ENCODE results near the gene TAC3.
A peak's percentile ranks its signal among the peaks of the same experiment; 100 is the strongest.
"Not testable (repeated sequence)": the region's sequence is repeated elsewhere in the genome, so short reads cannot be mapped to it uniquely, and the experiment has no call there.

Gene TAC3

DNA sequence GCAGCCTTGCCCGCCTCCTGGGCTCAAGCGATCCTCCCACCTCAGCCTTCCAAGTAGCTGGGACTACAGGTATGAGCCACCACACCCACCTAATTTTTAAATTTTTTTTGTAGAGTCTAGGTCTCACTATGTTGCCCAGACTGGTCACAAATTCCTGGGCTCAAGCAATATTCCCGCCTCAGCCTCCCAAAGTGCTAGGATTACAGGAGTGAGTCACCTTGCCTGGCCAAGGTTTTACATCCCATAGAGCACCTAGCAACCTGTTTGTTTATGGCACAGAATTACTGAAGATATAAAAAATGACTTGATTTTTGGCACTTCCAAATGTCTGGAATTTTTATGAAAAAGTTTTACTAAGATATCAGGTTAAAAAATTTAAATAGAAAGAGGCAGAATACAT, 17.1 kb upstream of the TAC3 start:
- no peak for DNase-seq (ENCODE audit: low spot score)

DNA sequence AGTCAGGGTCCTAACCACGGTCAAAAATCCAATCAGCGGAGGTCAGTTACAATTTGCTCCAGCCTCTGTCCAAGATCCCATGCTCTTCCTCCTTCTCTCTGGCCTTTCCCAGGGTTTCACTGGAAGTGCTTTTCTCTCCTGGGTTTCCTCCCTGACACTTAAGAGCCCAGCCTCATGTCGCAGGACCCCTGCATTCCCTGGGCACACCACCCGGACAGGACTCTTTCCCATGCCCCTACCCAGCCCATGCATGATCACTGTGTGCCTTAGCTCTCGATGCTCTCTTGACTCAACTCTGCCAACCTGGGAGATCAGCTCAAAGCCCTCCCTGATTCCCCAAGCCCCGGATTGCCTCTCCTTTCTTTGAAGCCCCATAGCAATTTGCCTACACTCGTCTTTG, 15.5 kb upstream of the TAC3 start:
- no peak for DNase-seq (ENCODE audit: low spot score)

DNA sequence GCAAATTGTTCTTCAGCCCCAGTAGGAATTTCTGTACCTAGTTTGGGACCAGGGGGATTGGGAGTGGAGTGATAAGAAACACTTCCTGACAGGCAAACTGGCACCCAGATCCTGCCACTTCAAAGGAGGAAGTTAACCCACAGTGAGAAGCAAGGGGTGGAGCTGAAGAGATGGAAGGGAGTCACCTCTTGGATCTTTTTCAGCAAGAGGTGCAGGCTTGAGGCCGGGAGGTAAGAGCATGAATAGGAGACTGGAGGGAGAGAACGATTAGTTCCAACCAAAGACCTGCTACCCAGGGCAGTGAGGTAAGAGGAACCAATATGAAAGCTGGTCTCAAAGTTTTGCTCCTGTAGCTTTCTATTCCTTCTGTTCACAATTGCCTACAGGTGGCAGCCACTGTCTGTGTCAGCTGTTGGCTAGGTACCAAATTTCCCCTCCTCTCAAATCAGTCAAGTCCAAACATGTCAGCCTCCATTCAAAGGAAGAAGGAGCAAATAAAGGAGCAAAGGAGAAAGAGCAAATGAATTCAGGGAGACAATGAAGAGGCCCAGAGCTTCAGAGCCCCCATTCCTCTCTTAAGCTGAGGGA, 14.9 kb upstream of the TAC3 start:
- DNase-seq (ENCODE audit: low spot score): no peak

DNA sequence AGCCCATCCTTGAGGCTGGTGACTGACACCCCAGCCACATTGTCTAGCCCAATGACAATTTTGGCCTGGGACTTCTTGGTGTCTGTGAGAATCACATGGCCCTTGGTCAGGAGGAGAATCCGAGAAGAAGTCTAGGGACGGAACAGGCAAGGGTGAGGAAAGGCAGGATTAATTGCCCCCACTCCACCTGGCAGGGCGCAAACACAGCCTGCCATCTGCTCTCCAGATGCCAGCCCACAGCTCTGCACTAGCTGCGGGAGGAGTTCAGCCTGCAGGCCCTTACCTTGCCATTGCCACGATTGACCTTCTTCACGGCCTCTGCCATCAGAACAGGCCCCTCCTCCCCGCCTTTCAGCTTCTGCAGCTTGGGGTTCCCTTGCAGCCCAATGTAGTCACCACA, 13.1 kb upstream of the TAC3 start:
- DNase-seq (ENCODE audit: low spot score): no peak

DNA sequence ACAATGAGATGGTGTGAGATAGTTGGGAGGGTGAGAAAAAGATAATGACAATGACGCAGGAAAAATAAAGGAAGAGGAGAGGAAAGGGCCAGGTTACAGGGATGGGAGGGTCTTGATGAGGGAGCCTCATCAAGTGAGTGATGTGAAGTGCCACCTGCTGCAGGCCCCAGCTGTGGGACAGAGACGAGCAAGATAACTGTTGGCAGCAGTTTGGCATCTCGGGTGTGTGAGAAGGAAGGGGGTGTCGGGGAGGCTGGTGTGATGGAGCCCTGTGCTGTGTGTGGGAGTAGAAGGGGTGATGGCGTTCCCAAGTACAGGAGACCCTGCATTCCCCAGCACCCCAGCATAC, 11.4 kb upstream of the TAC3 start:
- no peak for DNase-seq (ENCODE audit: low spot score)

DNA sequence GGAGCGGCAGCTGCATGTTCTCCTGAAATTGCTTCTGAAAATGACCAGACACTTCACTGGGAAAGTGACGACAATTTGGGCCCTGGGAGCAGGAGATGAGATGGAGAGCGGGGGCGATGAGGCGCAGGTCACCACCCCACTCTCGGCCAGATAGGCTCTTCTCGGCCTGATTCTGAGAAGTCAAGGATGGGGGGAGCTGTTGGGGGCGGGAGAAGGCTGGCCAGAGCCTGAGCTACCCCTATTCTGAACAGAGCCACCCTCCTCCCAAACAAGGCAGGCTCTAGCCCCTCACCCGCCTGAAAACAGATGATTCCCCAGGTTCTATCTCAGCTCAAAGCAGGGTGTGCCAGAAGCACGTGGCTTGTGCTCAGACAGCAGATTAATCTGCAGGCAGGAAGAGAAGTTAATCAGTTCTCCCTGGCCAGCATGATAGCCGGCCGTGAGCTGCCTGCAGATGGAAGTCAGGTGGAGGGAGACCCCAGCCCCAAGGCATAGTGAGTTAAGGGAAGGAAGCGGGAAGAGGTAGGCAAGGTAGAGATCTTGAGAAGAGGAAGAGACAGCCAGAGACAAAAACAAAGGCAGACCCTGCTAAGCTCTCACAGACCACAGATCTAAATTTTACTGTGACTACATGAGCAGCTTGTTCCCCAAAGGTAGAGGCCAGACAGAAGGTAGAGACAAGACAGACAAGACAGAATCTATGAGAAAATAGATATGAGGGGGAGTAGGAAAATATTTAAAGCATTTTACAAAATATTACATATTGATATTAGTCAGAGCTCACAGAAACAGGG, 10.9 kb upstream of the TAC3 start:
- no peak for DNase-seq (ENCODE audit: low spot score)

DNA sequence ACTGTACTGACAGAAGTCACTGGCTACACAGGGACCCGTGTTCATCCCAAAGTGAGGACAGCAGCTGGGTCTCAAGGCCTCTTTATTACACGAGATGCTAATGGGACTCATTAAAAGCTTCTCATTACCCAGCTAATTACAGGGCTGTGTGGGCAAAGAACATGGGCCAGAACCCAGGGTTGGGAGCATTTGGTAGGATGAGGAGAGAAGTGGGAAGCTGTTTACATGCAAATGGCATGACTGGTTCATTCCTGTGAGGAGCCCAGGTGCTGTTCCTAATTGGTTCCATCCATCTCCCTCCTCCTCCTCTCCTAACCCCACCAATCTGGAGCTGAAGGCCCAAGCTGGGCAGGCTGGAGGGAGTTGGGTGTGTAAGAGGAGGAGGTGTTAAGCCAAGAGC, 8.9 kb upstream of the TAC3 start:
- DNase-seq (ENCODE audit: low spot score): no peak

DNA sequence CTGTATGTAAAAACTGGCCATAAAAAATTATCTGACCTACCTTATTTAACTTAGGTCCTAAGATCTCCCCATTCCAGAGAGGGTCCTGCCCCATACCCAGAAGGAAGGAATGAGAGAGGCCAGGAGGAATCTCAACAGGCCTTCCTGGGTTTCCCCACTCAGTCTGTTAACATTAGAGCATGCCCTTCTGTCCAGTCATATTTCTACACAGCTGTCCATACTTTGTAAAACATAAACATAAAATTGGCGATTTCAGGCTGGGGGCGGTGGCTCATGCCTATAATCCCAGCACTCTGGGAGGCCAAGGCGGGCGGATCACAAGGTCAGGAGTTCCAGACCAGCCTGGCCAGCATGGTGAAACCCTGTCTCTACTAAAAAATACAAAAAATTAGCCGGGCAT, 6.0 kb upstream of the TAC3 start:
- not testable (repeated sequence) for DNase-seq (ENCODE audit: low spot score)

DNA sequence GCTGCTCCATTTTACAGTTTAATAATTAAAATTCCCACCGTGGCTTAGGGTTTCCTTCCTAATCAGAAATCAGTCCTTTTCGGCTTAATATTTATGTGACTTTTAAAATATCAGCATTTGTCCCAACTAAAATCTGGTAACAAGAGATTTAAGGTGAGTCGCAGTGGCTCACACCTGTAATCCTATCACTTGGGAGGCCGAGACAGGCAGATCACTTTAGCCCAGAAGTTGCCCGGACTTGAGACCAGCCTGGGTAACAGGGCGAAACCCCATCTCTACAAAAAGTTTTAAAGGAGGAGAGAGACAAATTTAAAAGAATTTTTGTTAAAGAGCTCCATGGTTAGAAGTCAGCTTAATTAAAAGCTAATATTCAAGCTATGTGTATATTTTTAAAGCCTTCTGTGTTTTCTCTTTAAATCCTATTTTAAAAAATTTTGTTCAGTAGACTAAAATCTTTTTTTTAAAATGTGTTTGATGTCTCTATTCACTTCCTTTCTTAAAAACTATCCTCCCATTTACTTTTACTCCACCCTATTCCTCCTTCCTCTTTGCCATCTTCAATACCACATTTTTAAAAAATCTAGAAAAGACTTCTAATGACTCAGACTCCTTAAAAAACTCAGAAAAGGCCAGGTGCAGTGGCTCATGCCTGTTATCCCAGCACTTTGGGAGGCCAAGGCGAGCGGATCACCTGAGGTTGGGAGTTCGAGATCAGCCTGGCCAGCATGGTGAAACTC, 3.8 kb upstream of the TAC3 start:
- no peak for DNase-seq (ENCODE audit: low spot score)

DNA sequence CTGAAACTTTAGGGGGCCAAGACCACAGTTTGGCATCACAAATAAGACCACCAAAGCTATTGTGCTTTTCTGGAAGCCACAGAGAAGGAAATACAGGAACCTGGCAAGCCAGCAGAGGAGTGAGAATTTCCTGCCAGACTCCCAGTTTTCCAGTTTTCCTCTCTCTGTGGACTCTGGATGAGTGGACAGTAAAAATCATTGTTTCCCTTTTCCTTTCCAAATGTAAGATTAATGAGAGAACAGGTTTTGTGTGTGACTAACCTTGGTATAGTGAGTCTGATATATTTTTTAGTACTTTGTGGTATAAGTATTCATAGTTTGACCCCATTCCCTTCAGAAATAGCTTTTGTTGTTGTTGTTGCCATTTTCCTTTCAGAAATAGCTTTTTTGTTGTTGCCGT, 2.6 kb upstream of the TAC3 start:
- no peak for DNase-seq (ENCODE audit: low spot score)

DNA sequence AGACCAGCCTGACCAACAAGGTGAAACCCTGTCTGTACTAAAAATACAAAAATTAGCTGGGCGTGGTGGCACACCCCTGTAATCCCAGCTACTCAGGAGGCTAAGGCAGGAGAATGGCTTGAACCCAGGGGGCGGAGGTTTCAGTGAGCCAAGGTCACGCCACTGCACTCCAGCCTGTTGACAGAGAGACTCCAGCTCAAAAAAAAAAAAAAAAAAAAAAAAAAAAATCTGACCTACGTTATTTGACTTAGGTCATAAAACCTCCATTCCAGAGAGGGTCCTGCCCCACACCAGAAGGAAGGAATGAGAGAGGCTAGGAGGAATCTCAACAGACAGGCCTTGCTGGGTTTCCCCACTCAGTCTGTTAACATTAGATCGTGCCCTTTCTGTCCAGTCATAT, 2.0 kb upstream of the TAC3 start:
- DNase-seq (ENCODE audit: low spot score): not testable (repeated sequence)

DNA sequence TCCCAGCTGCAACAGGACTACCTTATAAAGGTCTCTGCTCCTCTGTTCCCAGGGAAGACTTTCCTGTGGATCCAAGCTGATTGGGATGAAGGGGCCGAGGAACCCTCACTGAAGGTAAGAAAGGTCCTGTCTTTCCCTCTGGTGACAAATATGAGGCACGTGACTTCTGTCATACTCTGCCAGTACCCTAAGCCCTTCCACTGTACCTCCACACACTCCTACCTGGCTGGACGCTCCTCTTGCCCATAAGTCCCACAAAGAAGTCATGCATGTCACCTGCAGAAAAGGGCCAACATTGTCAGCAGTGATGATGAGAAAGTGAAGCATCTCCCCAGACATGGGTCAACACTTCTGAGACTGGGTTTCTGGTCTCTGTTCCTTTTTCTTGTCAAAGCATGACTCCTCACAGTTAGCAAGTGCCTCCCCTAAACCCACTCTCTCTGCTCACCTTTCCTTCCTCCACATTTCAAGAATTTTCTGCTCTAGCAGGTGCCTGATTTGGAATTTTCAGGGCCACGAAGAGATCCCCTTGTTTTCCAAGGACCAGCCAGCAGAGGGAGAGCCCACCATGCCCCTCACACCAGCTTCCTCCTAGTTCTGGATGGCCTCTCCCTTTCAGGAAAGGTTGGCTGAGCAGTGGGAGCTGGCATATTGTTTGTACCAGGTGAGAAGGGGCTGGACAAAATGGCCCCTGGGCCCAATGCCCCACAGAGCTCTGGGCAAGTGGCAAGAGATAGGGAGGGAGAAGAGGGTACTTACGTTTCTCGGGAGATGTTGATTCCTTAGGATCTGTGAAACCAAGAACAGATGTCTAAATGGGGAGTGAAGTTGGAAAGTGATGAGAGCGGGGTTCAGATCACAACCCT, 3.5 kb downstream of the TAC3 start:
- no peak for DNase-seq (ENCODE audit: low spot score)

DNA sequence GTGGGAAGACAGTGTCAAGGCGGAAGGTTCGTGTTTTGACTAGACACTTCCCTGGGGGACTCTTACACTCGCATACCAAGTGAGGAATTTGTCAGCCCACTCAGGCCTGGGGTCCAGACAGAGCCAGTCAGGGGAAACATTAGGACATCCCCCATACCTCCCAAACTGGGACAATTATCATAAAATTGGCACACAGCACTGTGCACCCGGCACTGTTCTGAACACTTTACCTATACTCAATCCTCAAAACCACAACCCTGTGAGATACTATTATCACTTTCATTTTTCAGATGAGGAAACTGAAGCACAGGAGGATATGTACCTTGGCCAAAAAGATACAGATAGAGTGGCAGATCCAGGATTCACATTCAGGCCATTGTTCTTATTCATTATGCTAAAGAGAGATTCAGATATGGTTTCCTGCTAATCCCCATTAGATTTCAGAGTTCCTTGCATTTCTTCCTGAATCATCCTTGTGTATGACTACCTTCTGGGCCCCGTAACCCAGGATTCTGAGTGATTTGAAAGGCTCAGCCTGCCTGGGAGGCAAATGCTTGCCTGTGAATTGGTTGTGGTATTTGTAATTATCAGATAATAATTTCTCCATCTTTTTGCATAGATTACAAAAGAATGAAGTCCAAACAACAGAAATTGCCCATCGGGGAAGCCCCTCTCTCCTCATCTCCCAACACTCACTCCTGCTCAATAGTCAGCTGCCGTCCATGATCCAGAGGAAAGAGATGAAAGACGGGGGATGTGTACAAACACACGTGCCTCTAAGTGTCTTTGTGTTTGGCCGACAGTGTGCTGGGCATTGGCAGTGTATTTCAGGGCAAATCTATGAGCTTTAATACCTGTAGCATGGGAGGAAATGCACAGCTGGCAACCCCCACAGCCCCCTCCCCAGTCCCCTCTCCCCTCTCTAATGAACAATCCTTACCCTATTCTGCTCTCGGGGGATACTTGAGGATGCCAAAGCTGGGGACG, 4.6 kb downstream of the TAC3 start:
- DNase-seq (ENCODE audit: low spot score): no peak

DNA sequence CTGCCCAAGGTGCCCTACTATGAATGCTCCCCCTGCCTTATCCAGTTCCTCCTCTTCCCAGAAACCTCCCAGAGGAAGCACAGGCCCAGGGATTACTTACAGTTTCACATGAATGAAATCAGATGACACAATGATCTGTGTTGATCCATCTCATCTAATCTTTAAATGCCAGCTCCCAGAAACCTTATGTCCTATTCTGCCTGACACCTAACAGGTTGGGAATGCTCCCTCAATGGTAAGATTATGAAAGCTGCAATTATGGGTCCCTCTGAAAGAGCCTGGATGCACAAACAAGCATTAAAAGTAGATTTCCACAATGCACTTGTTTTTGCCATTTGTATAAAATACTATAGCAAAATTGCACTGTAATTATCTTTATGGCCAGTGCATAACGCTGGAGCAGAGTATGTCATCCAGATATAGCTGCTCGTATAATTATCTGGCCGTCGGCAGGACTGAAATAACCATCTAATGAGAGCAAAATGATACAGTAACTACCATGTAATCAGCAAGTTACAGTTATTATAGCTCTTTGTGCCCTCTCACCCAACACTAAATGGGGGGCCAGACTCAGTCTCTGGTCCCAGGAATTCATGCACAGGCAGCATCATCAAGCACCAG, 5.6 kb downstream of the TAC3 start:
- no peak for DNase-seq (ENCODE audit: low spot score)

DNA sequence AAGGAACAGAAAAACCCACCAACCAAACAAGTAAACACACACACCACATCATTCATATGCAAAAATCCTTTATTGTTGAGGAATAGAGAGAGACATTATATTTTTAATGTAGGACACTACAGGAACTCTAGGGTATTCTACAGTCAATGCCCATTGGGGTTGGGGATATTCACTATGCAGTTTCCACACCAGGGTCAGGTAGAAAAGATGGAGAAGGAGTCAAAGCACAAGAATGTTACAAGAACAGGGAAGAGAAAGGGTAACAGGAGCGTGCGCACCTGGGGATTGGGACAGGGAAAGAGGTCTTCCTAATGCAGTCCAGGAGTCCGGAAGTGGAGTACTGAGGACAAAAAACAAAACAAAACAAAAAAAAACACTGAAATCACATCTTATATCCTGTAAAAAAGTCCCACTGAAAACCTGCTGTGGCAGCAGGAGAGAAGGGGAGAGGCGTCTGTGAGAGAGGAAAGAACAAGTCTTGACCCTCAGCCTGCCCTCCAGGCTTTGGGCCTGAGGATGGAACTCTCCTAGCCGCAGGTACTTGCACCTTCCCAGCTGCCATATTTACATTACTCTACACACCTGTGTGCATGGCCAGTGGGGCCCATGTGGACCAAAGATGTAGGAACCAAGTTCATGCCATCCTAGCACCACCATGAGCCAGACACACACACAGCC, 6.2 kb downstream of the TAC3 start:
- DNase-seq (ENCODE audit: low spot score): no peak

DNA sequence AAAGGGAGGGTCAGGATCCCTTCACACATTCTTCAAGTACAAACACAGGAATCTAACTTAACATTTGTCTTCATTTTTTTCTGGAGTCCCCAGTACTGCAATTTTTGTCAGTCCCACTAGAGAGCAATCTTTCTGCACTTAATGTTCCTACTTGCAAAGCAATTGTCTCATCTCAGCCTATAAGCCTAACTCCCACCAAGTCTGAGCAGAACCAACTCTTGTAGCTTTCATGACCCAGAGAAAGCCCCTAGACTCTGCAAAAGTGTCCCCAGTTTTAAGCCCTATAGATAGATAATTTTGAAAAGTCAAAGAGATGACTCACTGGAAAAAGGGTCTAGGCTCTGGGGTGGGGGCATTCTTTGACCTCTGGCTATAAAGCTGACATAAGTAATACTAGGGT, 8.2 kb downstream of the TAC3 start:
- DNase-seq (ENCODE audit: low spot score): peak; percentile 63

DNA sequence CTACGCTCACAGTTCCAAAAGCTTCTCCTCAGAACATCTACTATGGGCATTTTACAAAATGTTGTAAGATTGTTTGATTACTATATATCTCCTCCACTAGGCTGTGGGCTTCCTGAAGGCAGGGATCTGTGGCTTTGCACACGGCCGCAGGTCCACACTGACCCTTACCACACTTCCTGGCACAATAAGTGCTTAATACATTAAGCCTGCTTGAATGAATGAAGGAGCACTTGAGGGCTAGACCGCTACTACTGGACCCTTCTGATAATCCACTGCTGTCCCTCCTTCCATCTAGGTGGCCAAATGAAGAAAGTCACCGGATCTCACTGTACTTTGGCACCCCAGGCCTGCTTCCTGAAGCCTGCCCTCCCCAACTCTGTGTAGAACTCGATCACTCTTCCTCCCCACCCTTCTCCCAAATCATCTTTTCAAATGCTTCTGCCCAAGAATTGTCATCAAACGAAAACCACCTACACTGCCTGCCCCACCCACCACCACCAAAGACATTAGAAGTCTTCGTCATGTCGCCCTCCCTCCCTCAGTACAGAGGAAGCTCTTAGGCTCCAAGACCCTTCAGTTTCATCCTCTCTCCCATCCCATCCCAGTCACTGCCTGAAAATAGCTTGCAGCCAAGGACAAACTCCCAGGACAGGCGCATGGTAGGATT, 9.4 kb downstream of the TAC3 start:
- no peak for DNase-seq (ENCODE audit: low spot score)

DNA sequence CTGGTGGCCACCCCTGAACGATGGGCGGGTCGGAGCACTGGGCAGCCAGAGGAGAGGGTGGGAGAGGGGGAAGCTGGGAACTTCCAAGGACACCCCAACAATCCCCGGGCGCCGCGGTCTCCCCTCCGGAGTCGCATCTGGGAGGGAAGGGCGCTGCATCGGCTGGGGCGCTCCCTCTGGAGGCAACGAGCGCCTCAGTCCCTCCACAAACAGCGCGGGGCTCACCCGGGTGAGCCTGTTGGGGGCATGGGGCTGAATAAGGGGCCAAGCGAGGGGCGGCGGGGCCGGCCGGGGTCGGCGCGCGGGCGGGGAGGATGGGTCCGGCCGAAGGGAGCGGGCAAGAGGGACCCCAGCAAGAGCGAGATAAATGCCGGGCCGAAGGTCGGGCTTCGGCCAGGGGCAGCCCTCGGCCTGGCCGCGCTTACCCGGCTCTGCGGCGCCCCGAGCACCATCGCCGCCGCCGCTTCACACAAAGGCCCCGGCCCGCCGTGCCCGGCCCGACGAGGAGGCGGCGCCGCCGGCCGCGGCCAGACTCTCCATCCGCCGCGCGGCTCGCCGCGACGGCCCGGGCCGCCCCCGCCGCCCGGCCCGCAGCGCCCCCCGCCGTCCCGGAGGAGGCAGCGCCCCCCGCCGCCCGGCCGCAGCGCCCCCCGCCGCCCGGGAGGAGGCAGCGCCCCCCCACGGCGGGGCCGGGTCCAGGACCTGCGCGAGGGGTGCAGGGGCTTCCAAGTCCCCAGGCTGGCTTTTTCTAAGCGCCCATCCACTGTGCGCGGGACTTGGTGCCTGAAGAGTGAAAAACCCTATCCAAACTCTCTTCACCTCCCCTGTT, 10.1 kb downstream of the TAC3 start, which contains the start of gene ZBTB39:
Gene ZBTB39 (minus strand): TSS at position 567 of the 829 bp plus-strand sequence. CDS start 1,629 bp downstream, outside the sequence.
- DNase-seq (ENCODE audit: low spot score): peak; percentile 91

DNA sequence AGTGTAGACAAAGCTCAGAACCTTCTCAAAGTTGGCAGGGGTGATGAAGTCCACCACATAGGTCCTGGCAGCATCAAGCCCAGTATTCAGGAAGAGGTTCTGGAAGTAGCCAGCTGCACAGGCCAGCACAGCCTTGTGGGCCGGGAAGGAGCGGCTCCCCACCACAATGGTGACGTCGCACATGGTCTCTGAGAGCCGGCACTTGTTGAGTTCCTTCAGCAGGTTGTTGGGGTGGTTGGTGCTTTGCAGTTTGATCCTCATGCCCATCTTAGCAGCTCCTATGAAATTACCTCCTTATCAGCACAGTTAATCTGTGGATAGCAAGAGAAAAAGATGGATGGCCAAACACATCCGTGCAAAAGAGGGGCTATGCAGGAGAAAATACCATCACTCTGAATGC, 11.7 kb downstream of the TAC3 start:
- DNase-seq (ENCODE audit: low spot score): no peak
